GM12874 (cell line): Measurements from ENCODE around the gene GFER.

Source experiments
- TF ChIP-seq, protein P1 (sequence below): IDR thresholded peaks from 2 replicates; pipeline ENCODE4 v1.5.1; 2011; ENCODE audit warnings: low read depth, mild to moderate bottlenecking, control low read depth, low read length, moderate library complexity; ENCODE audit not compliant: insufficient read depth

The GFER gene

DNA sequence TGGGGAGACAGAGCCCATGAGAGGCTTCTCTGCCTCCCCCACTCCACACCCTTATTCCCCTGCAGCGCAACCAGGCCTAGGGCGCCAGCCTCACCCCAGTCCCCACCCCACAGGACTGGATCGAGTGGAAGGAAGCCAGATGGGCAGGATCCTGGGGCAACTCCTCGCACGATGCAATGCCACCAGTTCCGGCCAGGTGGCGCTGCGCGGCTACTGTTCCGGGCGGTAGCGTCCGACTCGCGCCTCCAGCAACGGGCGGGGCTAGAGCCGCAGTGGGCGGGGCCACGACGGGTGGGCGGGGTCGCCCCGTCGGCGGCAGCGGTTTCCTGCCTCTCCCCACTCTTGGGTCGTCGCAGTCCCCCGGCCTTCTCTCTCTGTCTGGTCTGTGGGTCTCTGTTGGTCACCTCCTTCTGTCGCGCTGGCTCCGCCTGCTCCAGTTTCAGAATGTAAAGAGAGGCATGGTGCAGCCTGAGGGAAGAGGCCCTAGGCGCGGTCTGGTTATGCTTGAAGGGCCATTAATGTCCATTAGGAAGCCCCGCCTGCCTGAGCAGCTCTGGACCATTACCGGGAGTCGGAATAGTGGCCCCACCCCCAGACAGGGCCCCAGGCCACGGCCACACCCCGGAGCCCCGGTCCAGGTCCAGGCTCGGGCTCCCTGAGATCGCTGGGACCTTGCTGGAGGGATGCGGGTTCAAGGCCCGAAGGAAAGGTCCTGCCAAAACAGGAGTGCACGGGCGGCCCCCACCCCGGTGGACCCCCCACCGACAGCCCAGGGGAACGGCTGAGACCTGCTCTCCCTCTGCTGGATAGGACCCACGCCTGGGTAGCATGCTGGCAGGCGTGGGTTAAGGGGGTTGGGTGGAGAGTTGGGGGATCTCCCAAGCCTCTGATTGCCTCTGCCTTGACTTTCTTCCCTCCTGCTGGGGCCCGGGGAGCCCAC lies 39.4 kb downstream of the GFER start:
- TF ChIP-seq, protein P1, sequence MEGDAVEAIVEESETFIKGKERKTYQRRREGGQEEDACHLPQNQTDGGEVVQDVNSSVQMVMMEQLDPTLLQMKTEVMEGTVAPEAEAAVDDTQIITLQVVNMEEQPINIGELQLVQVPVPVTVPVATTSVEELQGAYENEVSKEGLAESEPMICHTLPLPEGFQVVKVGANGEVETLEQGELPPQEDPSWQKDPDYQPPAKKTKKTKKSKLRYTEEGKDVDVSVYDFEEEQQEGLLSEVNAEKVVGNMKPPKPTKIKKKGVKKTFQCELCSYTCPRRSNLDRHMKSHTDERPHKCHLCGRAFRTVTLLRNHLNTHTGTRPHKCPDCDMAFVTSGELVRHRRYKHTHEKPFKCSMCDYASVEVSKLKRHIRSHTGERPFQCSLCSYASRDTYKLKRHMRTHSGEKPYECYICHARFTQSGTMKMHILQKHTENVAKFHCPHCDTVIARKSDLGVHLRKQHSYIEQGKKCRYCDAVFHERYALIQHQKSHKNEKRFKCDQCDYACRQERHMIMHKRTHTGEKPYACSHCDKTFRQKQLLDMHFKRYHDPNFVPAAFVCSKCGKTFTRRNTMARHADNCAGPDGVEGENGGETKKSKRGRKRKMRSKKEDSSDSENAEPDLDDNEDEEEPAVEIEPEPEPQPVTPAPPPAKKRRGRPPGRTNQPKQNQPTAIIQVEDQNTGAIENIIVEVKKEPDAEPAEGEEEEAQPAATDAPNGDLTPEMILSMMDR, result peak; percentile 99

DNA sequence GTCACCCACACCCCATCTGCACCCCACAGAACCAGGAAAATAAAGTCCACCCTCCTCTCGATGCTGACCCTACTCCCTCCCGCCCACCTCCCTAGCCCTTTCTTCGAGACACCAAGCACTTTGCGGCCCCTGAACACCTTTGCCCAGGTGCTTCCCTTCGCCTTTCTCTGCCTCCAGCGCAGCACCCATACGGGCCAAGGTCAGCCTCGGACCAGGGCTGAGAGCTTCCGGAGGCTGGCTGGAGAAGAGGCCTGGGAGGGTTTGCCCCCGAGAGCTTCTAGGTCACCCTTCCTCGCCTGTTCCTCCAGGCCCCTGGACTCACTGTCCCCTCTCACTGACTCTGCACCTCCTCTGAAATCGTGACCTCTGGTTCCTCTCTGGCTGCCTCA lies 40.0 kb downstream of the GFER start:
- TF ChIP-seq, protein P1, result no peak

DNA sequence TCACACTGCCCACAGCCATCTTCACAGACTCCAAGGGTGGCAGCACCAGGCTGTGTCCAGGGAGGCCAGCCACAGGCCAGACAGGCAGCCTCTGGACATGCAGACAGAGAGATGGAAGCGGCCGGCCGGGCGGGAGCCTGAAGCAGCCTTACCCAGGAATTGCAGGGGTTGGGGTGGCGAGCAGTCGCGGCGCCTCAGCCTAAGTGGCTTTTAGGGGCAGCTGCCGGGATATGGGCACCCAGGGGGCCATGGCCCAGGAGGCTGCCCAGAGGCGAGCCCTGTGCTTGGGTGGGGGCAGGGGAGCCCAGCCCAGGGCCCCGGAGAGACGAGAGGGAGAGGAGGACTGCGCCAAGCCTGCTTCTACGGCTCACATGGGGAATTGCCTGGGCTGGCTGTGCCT lies 41.3 kb downstream of the GFER start:
- TF ChIP-seq, protein P1, result no peak

DNA sequence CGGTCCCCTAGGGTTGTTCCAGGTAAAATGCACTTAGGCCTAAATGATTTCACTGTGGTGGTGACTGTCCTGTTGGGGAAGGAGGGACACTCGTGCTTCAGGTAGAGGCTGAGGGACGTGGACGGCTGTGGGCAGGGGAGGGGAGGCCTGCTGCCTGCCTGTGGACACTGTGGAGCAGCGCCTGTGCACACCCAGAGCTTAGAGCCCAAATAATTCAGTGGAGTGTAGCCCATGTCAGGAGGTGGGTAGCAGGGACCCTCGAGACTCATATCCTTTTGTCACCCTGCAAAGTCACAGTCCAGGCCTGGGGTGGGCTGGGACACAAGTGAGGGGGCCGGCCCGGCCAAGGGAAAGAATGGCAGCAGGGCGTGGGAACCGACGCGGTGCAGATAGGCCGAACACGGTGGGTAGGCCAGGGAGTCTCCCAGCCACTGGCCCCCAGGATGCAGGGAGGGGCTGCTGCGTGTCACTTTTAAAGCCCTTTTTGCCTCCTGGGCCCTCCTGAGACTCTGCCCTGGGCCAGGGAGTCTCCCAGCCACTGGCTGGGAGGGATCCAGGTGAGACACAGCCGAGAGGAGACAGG lies 42.0 kb downstream of the GFER start:
- TF ChIP-seq, protein P1, result no peak

DNA sequence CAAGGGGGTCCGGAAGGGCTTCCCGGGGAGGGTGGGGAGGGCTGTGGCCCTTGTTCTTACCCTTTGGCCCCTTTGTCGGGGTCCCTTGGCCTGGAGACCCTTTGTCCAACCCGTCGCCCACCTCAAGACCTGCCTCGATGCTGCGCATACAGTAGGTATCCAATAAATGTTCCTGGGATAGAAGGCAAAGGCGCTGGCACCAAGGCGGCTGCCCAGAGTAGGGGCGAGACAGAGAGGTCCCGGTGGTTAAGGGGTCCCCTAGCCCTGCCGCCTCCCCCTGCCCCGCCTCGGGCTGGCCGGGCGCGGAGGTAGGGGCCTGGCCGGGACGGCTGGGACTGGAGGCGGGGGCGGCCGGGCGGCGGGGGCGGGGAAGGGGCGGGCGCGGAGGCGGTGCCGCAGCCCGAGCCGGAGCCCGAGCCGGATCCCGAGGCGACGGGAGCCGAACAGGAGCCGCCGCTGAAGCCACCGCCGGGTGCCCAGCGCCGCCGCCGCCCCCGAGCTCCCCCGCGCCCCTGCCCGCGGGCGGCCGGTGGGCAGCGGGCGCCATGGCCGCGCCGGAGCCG lies 42.5 kb downstream of the GFER start, which contains the start of gene NHERF2:
Gene NHERF2, plus strand, starts transcription at position 442 of the 563 bp plus-strand sequence. Its CDS starts 104 bp downstream, at position 546.
- TF ChIP-seq, protein P1, result no peak

DNA sequence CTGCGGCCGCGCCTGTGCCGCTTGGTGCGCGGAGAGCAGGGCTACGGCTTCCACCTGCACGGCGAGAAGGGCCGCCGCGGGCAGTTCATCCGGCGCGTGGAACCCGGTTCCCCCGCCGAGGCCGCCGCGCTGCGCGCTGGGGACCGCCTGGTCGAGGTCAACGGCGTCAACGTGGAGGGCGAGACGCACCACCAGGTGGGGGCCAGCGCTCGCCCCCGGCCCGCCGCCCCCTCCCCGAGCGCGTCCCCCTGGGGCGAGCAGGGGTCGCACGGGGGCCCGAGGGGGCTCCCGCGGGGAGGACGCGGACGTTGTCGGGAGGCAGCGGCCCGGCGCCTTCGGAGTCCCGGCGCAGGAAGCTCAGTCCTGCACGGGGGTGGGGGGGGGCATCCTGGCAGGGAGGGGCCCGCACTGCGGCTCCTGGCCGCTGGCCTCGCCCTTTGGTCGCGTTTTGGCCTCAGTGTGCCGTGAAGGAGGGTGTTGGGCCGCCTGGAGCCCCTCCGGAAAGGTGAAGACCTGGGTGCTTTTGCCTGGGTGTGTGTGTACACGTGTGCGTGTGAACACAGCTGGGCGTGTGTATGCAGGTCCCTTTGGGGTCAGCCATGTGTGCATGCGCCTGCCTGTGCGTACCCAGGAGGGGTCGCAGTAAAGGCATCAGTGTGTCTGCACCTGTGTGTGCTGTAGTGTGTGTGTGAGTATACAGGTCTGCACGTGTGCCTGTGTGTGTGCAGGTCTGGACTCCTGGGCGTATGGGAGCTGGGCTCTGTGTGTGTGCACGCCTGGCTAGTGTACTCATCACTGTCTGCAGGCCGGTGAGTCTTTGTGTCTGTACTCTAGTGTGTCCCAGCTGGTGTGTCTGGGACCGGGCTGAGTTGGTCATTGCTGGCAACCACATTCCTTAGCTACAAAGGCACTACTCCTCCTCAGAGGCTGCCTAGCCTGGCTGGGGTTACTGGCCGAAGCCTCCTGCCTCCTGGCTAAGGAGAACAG lies 43.3 kb downstream of the GFER start:
- TF ChIP-seq, protein P1, result no peak
